ENCODE measurements around the gene PIGZ. TPM values are rescaled to one million over a fixed set of nuclear protein-coding genes. Genes with fewer than 3 reads are reported as not detected.

The PIGZ gene
- total RNA-seq, 1 donor from 2014 or later, result 7.0 TPM

- no peak for DNase-seq
Measured at GRCh38 chr3:197001972-197002700, 33.5 kb upstream of the PIGZ start.

DNA sequence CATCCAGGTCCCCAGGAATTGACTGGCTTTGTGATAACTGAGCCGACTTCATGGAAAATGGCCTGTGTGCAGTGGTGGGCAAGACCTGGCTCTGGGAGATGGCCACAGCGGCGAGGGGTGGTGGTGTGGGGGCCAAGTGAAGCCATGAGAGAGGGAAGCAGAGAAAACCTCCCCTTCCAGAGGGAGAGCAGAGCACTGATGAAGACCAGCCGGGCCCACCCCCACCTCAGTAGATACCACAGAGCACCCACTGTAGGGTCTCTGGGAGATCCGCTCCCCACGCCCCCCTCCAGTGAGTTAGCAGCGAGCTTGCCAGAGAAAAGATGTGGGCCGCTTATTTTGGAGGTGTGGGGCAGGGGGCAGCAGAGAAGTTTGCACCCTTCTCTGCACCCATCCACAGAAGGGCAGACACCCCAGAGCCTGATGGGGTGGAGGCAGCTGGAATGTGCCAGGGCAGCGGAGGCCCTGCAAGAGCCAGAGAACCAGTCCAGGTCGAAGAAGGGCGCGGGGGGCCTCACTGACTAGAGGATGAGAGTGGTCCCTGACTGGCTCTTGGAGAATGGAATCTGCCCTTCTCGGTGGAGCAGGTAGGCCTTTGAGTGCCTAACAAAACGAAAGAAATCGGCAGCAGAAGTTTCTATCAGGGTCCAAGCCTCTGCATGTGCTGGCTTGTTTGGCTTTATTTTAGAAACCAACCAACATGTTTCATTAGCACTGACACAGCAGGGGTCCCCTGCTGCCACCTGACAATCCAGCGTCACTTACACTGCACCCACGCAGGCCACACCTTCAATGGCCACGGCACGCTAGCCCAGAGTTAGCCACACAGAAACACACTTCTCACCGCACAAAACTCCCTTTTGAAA, 32.7 kb upstream of the PIGZ start:
- no peak for DNase-seq

GRCh38 chr3:197000211-197000610, 31.6 kb upstream of the PIGZ start:
- peak; percentile 22 for DNase-seq

- DNase-seq, result no peak
Measured at GRCh38 chr3:196998966-196999760, 30.5 kb upstream of the PIGZ start.

DNA sequence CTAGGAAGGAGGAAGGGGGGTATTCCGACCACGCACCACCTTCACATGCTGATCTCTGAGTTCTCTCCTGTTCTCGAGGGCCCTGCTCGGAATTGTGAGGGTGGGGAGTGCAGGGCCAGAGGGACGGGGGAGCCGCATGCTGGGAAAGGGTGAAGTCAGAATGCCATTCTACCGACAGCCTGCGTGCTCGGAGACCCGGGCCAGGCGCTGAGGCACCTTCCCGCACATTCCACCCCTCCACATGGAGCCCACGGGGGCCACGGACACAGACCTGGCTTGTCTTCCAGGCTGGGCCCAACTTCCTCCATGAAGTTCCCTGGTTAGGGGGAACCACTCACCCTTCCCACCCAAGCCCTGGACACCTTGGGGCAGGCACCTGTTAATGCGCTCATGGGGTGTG, 28.7 kb upstream of the PIGZ start:
- DNase-seq, result no peak

DNA sequence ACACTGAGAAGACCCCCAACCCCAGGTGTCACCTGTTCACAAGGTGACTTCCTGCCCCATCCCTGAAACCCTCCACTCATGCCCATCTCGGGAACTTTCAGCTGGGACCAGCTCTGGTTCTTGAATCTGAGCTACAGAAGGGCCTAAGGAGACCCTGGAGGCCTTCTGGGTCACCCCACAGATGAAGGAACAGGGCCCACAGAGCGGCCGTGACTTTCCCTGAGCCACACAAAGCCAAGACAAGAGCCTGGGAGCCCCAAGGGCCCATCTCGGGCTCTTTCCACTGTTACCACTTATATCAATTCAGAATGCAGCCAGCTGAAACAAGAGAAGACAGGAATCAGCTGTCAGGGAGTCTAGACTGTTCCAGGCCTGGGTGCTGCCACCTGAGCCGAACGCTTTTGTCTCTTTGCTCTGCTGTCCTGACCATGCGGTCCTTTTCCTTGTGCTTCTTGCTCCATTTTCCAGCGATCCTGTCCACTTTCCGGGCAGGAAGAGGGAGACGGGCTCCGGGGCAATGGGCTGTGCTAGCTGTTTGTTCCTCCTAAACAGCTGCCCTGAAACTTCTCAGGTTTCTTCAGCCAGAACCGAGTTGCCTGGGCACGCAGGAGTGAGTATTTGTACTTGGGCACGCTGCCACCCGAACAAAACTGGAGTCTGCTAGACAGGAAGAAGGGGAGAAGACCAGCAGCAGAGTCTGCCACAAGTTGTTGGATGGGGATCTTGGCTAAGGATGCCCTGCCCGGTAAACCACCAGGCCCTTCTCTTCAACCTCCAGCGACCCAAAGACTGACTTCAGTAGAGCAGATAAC, 28.0 kb upstream of the PIGZ start:
- no peak for DNase-seq

DNA sequence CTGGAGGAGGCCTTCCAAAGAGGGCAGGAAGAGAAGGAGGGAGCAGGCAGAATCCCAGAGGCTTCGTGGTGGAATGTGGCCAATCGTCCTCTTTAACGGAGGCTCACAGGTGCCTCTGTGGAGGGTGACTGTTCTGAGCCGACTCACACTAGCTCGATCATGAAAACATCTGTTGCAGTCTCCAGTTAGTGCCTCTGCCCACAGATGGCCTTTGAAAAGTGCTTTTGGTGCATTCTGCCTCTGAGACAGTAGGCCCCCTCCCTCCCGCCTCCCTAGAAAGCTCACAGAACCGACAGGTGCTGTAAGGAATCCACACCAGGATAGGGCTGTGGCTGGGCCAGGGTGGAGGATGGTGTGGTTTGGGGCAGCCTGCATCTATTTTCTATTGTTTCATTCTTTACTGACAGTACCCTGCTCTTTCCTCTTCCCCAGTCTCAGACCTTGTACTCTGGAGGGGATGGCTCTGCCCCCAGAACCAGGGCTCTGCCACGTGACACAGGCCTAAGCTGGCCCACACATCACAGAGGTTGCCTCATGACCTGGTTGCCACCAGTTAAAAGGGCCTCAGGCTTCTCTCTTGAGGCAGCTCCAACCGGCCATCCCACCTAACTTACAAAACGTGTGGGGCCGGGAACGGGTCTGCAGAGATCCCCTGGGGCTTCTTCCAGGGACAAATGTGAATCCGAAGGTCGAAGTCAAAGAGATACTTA, 27.2 kb upstream of the PIGZ start:
- DNase-seq, result no peak

- no peak for DNase-seq
Measured at GRCh38 chr3:196995027-196995426, 26.4 kb upstream of the PIGZ start.

DNA sequence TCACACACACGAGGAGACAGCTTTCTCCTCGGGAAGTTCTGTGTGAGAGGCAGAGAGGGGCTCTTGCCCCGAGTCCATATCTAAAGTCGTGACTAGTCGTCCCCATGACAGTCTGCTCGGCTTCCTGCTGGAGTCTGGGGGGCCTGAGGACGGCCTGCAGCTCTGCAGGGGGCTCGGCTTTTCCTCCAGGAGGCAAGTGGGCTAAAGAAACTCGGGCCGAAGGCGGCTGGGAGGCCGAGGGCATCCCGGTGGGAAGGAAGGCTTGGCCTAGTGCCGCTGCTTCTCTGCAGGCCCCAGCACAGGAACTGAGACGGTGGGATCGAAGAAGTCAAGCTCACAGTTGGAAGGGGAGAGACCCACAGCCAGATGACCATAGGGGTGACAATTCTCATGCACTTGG, 25.4 kb upstream of the PIGZ start:
- DNase-seq, result no peak

GRCh38 chr3:196992461-196993065, 23.9 kb upstream of the PIGZ start:
- no peak for DNase-seq

DNA sequence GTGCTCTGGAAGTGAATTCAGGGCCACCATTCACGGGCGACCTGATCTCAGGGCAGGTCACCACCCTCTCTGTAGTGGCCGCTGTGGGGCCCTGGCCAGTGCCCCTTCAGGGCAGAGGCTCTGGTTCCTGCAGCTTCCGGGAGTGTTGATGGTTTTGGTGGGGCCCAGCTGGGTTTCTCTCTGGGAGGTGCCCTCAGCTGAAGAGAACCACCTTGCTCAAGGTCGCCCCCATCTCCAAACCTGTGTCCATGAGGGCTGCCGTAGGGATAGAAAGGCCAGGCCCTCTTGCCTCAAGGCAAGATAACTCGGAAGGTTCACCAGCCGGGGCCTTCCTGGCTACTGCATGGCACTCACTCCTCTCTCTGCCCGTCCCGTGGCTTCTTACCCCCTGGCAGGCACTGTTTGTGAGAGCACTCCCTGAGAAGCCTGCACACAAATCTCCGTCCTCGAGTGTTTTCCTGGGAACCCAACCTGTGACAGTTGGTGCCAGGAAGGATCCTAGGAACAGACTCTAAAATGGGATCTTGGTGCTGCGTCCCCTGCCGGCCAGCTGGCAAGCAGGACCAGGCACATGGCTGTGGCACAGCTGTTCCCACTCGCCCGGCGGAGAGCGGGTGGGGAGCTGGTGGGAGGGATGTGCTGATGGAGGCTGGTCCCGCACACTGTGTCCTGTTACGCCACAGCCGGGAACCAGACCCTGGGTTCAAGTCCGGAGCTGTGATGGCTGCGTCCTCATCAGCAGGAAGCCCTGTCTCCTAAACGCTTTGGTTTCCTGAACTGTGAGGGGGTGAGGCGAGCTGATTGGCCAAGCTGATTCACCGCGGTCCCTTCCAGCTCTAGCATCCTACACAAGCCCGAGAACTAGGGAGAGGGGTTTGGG, 23.2 kb upstream of the PIGZ start:
- DNase-seq, result no peak

- DNase-seq, result no peak
Measured at GRCh38 chr3:196990601-196991007, 22.0 kb upstream of the PIGZ start.

DNA sequence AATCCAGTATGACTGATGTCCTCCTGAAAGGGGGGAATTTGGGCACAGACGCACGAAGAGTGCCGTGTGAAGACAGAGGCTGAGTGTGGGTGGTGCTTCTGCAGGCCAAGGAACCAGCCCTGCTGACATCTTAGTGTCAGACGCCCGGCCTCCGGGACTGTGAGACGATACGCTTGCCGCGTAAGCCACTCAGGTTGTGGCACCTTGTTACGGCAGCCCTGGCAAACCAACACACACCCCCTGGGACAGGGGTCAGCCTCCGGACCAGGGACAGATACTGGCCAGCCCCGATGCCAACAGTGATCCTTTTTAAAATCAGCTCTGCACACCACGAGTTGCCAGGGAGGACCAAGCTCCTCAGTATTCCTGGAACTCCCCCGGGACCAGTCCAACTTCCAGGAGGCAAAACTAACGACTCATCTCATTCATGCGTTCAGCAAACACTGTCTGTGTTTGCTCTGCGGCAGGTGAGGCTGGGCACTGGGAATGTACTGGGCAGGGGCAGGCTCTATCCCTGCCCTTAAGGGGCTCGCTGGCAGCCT, 21.2 kb upstream of the PIGZ start:
- no peak for DNase-seq

DNA sequence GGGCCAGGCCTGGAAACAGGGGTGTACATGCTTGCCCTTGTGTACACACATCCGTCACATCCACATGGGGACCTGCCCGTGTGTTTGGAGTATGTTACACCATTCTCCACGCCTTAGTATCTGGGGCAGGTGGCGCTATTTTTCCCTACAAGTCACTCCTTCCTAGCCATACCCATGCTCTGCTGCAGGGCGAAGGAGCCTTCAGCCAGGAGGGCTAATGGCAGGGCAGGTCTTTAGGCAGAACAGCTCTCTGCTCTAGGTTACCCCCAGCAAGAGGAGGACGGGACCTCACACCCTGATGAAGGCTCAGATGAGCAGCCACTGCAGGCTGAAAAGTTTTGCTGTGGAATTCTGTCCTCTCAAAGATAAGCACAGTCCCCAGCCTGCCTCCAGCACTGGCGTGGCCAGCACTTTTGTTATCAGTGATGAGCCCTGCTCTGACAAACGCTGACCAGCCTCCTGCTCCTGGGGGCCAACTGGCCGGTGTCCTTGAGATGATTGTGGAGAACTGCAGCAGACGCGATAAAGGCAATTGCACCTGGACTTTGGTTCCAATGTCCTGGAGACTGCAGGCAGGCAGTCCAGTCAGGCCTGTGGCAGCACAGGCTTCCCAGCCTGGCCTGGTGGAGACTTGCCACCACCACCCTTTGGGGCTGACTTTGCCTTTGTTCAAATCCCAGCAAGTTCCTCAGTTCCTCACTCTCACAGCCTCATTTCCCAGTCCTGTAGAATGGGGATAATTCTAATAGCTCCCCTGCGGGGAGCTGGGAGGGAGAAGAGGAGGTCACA, 19.8 kb upstream of the PIGZ start:
- no peak for DNase-seq

DNA sequence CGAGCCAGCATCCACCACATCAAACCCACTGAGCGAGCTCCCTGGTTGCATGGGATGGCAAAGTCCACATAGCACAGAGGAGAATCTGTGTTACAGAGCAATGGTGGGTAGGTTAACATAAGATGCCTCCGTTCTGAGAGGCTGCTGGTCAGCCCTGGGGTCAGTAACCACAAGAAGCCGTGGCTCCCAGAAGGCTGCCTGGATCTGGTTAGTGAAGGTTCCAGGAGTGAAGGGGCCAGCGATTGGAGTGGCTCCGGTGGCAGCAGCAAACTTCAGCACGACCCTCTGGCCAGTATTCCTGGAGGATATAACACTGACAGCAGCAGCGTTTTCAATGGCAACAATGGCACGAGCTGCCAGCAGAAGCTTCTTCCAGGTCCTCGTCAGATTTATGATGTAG, 18.4 kb upstream of the PIGZ start:
- no peak for DNase-seq

- no peak for DNase-seq
Measured at GRCh38 chr3:196985954-196986885, 17.6 kb upstream of the PIGZ start.

GRCh38 chr3:196985298-196985697, 16.7 kb upstream of the PIGZ start:
- DNase-seq, result no peak

- no peak for DNase-seq
Measured at GRCh38 chr3:196983186-196983585, 14.6 kb upstream of the PIGZ start.

All from dermis blood vessel endothelial cell (primary cell).